Suppressor macrophage (primary cell): Measurements from ENCODE around the gene PRG3.
"Not testable (repeated sequence)": the region's sequence is repeated elsewhere in the genome, so short reads cannot be mapped to it uniquely, and the experiment has no call there.

Experiments
- DNase-seq, 4 experiments: peaks; one replicate each; pipeline ENCODE4 v3.0.0-alpha.2; 2020 to 2022

PRG3 gene

DNA sequence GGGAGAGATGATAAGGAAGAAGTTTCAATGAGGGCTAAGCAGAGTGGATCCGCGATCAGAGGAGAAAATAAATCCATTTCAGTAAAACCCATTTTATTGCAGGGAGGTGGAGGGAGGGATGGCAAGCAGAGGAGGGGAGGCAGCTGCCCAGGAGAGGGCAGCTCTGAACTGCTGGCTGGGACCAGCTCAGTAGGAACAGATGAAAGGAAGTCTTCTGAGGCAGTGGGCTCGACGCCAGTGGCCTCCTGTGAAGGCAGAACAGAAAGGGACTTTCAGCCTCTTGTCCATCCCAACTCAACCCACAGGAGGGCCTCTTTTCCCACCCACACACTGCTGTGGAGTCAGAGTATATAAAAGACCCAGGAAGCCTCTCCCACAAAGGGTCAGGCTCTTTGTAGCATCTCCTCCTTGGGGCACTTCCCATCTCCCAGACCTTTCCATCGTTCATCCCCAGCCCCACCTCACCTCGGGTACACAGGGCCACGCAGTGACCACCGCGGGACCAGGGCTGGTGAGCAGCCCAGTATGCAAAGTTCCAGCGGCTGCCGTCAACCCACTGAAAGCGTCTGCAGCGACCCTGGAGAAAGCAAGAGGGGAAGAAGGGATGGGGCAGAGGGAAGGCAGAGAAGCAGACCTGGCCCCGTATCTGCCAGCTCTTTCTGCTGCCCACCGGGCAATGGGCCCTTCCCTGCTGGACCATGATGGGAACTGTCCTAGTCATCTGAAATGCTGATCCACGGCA is 6.5 kb upstream of the PRG3 start:
- no peak for DNase-seq

DNA sequence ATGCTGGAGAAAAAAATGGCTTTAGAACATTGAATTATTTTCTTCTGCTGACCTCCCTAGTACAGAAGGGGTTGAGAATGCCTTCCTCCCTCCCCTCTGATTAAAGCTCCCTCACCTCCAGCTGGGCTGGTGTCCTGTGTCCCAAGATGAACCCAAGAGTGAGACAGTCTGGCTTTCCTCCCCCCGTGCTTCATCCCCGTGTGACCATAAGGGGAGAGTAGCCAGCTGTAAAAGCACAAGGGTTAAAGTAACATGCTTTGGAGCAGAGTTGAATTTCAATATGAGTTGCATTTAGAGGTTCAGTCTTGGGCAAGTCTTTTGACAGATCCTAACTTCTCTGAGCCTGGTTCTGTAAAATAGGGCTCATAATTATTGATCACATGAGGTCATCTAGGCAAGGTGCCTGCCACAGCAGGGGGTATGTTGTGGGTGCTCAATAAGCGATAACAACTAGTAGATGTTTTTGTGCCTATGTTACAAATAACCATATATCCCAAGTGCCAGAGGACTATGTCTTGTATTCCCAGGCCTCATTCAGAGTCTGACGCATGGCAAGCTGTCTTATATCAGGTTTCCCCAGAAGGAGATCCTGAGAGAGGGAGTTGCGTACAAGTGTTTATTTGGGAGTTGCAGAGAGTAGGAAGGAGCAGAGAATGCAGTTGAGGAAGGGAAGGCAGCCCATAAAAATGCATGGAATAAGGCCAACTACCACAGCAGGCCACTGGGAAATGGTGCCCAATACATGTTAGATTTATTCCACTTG is 5.4 kb upstream of the PRG3 start:
- DNase-seq, result no peak

DNA sequence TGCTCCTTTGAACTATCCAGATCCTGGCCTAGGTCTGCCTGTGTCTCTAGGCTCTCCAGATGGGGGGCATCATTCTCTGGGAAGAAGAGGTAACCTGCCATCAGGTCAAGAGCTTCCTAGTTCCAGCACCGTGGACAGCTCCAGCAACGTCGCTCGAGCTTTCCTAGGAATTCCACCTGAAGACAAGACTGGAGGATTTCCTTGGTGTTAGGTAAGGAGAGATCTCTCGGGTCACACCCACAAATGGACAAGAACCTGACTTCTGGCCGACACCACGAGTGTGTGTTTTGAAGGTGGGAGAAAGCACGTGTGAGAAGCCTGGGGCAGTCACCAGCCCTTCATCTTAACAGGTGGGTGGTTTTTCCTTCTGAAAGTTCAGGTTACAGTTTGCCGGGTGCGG is 1.2 kb downstream of the PRG3 start:
- DNase-seq, result peak in 1 of 4 experiments; percentile 54

DNA sequence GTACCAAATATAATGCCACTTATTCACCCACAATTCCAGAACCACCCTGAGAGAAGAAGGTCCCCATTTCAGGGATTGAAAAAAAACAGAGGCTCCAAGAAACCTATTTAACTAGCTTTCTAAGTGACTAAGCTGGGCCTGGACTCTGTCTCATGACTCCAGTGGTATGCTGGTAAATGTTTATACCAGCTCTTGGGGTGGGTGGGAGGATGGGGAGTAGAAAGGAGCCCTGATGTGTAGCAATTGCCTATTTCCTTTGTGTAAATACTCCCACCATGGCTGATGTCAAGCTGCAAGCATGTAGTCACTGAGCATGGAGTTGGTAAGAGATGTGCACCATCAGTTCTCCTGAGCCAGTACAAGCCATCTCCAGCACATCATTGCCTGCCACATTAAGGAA is 2.8 kb downstream of the PRG3 start:
- peak; percentile 68 to 87 (median 74) for DNase-seq

DNA sequence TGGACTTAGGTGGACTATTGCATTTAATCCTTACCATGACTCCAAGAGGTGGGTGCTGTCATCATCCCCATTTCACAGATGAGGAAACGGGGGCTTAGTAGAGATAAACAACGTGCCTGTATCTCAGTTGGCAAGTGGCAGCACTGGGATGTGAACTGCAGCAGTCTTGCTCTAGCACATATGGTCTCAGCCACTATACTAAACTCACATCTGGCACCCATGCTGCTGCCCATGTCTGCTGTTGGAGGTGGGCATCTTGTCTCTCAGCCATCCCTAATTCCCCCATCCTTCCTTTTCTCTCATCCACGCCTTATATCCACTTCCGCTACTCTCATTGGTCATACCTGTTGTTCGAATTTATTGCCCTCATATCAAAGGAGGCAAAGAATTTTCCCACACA is 3.8 kb downstream of the PRG3 start:
- DNase-seq, result no peak

DNA sequence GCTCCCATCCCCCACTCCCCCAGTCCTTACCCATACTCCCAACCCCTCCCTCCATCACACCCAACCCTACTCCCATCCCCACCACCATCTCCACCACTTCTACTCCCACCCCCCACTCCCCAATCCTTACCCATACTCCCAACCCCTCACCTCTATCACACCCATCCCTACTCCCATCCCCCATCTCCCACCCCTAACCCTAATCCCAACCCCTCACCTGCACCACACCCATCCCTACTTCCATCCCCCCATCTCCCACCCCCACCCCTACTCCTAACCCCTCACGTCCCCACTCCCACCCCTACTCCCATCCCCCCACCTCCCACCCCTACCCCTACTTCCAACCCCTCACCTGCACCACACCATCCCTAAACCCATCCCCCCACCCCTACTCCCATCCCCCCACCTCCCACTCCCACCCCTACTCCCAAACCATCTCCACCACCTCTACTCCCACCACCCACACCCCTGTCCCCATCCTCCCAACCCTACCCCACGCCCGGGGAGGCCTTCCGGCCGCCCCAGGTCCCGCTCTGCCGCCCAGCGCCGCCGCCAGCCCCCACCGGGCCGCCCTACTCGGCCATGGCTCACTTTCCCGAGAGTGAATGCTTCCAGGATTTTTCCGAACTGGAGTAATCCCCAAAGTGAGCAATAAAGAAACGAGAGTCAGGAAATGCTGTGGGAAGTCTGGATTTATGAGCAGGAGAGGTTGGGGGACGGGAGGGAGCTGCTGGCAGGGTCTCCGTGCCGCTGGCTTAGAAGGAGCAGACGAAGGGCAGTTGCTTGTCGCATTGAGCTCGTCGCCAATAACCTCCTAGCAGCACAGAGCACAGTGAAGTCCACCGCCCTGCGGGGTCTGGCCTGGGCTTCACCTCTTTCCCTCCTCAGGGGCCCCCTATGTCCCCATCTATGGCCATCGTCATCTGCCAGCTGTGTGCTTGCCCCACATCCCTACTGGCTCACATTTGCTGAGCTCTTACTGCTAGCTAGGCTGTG is 4.6 kb downstream of the PRG3 start:
- DNase-seq, result no peak

DNA sequence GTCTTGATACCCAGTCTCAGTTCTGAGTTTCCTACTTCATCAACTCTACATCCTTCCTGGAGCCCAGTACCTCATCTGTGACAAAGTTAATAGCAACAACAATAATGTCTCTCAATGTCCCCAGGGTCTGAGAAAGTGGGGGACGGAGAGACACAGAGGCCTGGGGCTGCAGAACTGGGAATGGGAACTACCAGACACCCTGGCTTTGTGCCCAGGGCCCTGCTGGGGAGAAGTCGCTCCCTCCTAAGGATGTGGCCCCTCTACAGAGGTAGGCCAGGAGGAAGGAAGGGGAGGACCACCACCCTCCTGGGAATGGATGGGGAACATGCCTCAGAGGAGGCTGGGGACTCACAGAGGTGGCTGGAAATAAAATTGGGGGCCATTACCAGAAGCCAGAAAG is 5.5 kb downstream of the PRG3 start:
- DNase-seq, result no peak

DNA sequence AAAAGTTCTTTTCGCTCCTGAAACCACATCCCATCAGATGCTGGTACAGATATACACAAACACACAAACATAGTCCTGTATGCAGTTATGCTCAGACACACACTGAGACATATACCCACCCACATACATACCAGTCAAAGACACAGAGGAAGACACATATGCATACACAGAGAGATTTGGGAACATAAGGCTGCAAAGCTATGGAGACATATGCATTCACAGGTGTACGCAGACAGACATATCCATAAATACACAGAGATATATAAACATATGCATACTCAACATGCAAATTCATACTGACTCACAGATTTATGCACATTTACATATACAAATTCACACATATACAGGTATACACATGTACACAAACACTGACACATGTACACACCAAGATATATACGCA is 6.0 kb downstream of the PRG3 start:
- DNase-seq, result no peak

DNA sequence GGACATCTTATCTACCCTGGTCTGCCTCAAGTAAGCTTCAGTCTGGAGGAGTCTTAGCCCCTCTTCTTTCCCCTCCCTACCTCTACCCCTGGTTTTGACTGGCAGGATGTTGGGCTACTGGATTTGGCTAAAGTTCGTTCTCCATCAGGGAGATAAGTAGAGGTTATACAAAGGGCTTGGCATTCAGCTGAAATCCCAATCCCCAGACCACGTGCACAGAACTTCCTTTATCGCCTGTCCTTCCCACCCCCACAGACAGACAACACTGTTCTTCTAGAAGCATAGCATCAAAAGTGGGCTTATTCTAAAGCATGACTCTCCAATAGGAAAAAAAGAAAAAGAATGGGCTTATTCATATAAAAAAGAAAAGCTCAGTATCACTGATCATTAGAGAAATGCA is 7.8 kb downstream of the PRG3 start:
- DNase-seq, result no peak

DNA sequence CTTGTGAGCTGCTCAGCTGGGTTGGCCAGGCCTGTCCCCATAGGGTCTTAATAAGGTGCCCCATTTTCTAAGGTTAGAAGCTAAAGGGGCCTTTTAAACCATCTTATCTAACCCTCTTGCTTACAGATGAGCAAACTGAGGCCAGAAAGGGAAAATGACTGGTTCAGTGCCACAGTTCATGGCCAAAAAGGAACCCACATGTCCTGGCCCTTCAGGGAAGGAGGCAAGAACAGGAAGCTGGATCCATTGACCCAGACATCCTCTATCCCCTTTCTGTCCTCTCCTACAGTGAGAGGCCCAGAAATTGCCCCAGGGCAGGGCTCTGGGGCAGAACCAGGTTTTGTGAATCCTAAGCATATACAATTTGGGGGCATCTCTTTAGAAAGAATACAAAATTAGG is 10.0 kb downstream of the PRG3 start:
- peak in 3 of 4 experiments; percentile 44 to 53 (median 52) for DNase-seq

DNA sequence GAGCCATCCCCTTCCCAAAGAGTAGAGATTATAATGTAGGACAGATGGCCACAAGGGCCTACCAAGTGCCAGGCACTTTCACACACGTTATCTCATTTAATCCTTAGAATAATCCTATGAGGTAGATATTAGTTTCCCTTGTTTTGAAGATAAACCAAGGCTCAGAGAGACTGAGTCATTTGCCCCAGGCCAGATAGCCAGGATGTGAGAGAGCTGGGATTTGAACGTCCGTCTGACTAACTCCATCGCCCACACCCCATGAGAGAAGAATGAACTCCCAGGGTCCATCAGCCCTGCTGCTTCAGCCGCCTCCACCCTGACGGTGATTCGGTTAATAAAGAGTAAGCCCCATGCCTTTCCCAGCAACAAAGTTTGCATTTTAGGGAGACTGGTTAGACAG is 10.7 kb downstream of the PRG3 start:
- peak in 1 of 4 experiments; percentile 43 for DNase-seq

DNA sequence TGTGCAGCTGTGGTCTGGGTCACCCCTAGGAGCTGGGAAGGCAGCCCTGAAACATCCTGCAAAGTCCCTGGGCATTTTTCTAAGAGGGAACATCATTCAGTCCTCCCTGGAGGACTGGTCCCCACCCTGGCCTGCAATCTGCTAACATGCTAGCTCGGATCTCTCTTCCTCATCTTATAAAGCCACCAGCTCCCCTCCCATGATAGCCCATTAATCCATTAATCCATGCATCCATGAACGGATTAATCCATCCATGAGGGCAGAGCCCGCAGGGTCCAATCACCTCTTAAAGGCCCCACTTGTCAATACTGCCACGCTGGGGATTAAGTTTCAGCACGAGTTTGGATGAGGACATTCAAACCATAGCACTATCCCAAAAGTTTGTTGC is 12.1 kb downstream of the PRG3 start:
- no peak for DNase-seq

DNA sequence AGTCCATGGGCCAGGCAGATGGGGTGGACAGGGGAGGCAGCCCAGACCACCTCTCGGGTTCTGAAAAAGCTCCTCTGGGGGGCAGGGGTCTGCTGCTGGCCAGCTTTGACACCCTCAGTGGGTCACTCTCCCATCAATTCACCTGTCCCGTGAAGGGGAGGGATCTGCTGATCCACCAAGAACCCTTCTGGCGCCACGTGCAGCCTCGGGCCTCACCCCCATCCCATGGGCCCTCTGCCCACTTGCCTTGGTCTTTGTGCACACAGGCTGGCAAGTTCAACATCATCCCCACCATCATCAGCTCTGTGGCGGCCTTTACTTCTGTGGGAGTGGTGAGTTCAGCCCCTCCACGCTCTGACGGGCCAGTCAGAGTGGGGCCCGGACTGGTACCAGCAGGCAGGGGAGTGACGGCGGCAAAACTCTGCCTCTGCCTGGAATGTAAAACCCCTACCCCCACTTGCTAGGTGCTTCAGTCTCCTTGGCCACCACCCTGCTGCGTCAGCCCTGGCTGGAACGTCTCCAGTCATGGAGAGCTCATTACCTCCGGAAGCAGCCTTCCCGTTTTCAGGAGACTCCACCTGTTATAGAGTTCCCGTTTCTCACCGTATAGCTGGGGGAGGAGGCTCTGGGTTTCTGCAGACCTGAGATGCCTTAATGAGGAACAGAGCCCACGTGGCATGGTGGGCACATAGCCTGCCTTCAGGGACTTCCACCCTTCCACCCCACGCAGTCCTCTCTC is 12.7 kb downstream of the PRG3 start:
- DNase-seq, result peak; percentile 52 to 79 (median 68)

DNA sequence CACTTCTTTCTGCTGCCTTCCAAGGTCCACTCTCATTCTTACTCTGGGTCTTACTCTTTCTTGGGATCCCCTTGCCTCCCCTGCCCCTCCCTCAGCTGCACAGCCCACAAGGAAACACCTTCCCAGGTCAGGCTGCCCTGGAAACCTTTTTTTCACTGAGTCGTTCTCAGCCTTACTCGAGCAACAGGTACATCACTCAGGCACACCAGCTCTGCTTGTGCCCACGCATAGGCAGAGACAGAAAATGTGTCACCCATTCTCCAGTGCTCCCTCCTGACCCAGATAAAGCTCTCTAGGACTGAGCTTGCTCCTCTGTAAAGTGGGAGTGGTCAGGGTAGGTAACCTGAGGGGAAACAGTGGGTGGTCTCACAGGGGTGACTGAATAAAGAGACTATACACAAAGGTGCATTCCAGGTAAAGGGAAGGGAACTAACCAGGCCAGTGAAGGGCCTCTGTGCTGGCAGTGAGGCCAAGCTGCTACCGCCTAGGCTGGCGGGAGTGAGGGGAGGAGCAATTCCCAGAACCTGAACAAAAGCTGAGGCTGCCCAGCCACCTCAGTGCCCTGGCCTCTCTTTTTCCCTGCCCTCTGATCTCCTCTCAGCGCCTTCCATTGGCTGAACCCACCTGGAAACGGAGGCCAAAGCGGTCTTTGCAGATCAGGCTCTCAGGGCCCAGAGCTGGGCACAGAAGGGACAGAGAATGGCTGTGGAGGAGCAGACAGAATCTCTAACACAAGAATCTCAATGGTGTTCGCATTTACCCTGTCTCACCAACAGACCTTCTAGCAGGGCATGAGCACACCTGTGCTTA is 15.9 kb downstream of the PRG3 start:
- DNase-seq, result no peak

DNA sequence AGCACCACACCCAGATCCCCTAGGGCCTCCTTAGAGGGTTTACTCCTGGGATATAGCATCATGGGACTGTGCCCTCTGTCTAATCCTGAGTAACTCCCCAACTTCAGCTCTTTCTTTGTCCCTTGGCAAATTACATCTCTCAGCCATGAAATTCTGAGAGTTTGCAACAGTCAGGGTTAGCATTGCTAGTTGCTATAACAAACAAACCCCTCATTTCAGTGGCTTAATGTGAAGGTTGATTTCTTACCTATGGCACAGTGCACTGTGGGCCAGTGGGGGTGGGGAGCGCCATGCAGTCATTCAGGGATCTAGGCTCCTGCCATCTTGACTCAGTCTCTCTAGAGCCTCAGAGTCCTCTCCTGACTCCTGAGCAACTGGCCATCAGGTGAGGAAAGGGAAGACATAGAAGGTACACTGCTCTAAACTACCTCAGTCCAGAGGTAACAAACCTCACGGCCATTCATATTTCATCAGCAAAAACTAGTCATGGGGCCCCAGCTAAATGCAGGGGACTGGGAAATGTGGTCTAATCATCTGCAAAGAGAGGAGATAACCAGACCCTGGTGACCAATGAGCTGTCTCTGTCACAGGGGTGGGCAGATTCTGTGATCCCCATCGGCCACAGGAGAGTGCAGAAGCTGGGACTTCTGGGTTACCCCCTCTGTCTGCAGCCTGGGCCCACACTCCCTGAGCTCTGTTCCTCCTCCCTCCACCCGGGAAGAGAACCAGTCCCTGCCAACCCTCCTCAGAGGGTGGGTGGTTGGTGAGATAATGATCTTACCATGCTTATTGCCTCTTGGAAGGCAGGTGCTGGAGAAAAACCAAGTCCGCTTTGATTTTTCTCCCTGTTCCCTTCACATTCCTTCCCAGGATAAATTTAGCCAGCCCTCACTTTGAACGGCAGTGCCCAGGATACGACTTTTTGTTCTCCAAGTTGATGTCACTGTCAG is 17.5 kb downstream of the PRG3 start:
- DNase-seq, result no peak

DNA sequence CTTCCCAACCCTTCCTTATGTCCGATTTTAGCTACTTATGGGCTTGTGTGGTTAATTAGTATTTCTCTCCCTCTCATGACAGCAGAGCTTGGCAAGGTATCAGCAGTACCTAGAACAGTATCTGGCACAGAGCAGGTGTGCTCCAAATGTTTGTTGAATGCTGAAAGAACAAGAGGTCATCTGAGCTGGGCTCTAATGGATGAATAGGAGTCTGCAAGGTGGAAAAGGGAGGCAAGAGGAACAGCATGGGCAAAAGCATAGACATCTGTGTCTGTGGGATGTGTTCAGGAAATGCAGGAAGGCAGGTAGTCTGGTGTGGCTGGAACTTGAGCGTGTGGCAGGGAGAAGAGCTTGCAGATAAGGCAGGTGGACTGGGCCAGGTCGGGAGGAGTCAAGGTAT is 19.0 kb downstream of the PRG3 start:
- DNase-seq, result no peak

DNA sequence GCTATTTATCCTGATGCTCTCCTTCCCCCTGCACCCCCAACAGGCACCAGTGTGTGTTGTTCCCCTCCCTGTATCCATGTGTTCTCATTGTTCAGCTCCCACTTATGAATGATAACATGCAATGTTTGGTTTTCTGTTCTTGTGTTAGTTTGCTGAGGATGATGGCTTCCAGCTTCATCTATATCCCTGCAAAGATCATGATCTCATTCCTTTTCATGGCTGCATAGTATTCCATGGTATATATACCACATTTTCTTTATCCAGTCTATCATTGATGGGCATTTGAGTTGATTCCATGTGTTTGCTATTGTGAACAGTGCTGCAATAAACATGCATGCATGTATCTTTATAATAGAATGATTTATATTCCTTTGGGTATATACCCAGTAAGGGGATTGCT is 19.5 kb downstream of the PRG3 start:
- DNase-seq, result not testable (repeated sequence)

DNA sequence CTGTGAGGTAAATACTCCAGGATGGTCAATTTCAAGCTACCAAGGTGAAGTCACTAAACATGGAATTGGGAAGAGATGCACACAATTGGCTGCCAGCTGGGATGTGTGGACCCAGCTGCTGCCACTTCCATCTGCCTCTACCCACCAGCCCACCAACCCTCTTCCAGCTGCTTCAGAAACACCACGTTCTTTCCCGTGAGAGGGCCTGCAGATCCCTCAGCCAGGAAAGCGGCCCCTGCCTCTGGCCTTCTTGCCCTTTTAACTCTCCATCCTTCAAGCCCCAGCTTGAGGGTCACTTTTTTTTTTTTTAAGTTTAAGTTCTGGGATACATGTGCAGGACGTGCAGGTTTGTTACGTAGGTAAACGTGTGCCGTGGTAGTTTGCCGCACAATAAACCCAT is 20.0 kb downstream of the PRG3 start:
- no peak for DNase-seq

DNA sequence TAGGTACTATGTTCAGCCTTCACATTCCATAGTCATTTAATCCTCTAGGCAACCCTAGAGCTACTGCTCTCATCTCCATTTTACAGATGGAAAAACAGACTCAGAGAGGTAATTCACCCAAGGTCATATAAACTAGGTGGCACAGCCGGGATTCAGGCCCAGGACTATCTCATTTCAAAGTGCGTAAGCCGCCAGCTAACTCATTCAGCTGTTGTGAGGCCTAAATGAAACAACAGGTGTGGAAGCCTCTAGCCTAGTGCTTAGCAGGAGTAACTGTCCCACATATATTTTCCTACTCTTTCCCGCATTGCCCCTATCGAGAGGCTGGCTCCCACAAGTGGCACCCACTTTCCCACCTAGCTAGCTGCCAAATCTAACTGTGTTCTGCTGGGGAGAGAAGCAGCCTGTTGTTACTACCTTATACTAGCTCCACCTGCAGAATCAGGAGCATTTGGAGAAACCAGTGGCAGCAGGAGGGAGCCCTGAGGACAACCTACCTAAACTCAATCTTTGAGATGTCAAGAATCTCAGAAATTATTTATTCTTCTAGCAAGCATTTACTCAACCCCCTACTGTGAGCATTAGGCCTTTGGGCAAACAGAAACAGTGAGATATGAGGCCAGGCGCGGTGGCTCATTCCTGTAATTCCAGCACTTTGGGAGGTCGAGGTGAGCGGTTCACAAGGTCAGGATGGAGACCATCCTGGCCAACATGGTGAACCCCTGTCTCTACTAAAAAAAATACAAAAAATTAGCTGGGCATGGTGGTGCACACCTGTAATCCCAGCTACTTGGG is 20.9 kb downstream of the PRG3 start:
- no peak for DNase-seq
